ENCODE results near the gene GPC6. TPM values are rescaled to one million over a fixed set of nuclear protein-coding genes. Genes with fewer than 3 reads are reported as not detected.

Gene GPC6
- total RNA-seq, 1 donor from 2014 or later, result 50.3 TPM

GRCh38 chr13:93806861-93807260, 580.3 kb downstream of the GPC6 start:
- no peak overlapping the region for H3K27ac Mint-ChIP-seq
- H3K4me1 Mint-ChIP-seq (ENCODE audit: low read depth), result peaks cover 15% of the 10 kb centered on the region
- no peak overlapping the region for H3K4me3 Mint-ChIP-seq (ENCODE audit: low read depth)
- TF ChIP-seq CTCF (IDR thresholded peaks at IDR 0.05; ENCODE audit: unreplicated experiment), result no peak
- H3K27me3 Mint-ChIP-seq, result no peaks in the 10 kb centered on the region
- peaks cover 2% of the 10 kb centered on the region for H3K9me3 Mint-ChIP-seq (ENCODE audit: low read depth)
- no peak for DNase-seq (ENCODE audit: low spot score, unreplicated experiment)
- no peaks in the 10 kb centered on the region for H3K36me3 Mint-ChIP-seq (ENCODE audit: insufficient read depth)

- DNase-seq (ENCODE audit: low spot score, unreplicated experiment), result no peak
- H3K36me3 Mint-ChIP-seq (ENCODE audit: insufficient read depth), result no peaks in the 10 kb centered on the region
- no peaks in the 10 kb centered on the region for H3K27me3 Mint-ChIP-seq
- peaks cover 17% of the 10 kb centered on the region for H3K4me1 Mint-ChIP-seq (ENCODE audit: low read depth)
- TF ChIP-seq CTCF (IDR thresholded peaks at IDR 0.05; ENCODE audit: unreplicated experiment), result no peak
- H3K9me3 Mint-ChIP-seq (ENCODE audit: low read depth), result peaks cover 2% of the 10 kb centered on the region
- H3K4me3 Mint-ChIP-seq (ENCODE audit: low read depth), result no peak overlapping the region
- H3K27ac Mint-ChIP-seq, result no peak overlapping the region
Measured at GRCh38 chr13:93810264-93810663, 583.7 kb downstream of the GPC6 start.

- no peak overlapping the region for H3K4me3 Mint-ChIP-seq (ENCODE audit: low read depth)
- no peak overlapping the region for H3K27ac Mint-ChIP-seq
- H3K36me3 Mint-ChIP-seq (ENCODE audit: insufficient read depth), result no peaks in the 10 kb centered on the region
- H3K27me3 Mint-ChIP-seq, result no peaks in the 10 kb centered on the region
- no peak for DNase-seq (ENCODE audit: low spot score, unreplicated experiment)
- H3K9me3 Mint-ChIP-seq (ENCODE audit: low read depth), result no peaks in the 10 kb centered on the region
- peaks cover 17% of the 10 kb centered on the region for H3K4me1 Mint-ChIP-seq (ENCODE audit: low read depth)
- TF ChIP-seq CTCF (IDR thresholded peaks at IDR 0.05; ENCODE audit: unreplicated experiment), result no peak
Measured at GRCh38 chr13:93811071-93811737, 584.6 kb downstream of the GPC6 start.

- Mint-ChIP-seq H3K36me3 (ENCODE audit: insufficient read depth) (no peaks in the 10 kb centered on the region), H3K27ac (no peak overlapping the region), H3K4me1 (ENCODE audit: low read depth) (peaks cover 17% of the 10 kb centered on the region), H3K27me3 (no peaks in the 10 kb centered on the region), H3K4me3 (ENCODE audit: low read depth) (no peak overlapping the region), H3K9me3 (ENCODE audit: low read depth) (no peaks in the 10 kb centered on the region)
- no peak for DNase-seq (ENCODE audit: low spot score, unreplicated experiment)
- TF ChIP-seq CTCF (IDR thresholded peaks at IDR 0.05; ENCODE audit: unreplicated experiment), result no peak
Measured at GRCh38 chr13:93811738-93812112, 585.1 kb downstream of the GPC6 start.

GRCh38 chr13:93814658-93815057, 588.1 kb downstream of the GPC6 start:
- Mint-ChIP-seq H3K27ac (no peak overlapping the region), H3K4me1 (ENCODE audit: low read depth) (peaks cover 14% of the 10 kb centered on the region), H3K9me3 (ENCODE audit: low read depth) (no peaks in the 10 kb centered on the region), H3K36me3 (ENCODE audit: insufficient read depth) (no peaks in the 10 kb centered on the region), H3K27me3 (no peaks in the 10 kb centered on the region), H3K4me3 (ENCODE audit: low read depth) (no peak overlapping the region)
- DNase-seq (ENCODE audit: low spot score, unreplicated experiment), result no peak
- no peak for TF ChIP-seq CTCF (IDR thresholded peaks at IDR 0.05; ENCODE audit: unreplicated experiment)

All from progenitor cell of endocrine pancreas (in vitro differentiated cells).